ENCODE data around the gene ADGRG7.

Gene ADGRG7

DNA sequence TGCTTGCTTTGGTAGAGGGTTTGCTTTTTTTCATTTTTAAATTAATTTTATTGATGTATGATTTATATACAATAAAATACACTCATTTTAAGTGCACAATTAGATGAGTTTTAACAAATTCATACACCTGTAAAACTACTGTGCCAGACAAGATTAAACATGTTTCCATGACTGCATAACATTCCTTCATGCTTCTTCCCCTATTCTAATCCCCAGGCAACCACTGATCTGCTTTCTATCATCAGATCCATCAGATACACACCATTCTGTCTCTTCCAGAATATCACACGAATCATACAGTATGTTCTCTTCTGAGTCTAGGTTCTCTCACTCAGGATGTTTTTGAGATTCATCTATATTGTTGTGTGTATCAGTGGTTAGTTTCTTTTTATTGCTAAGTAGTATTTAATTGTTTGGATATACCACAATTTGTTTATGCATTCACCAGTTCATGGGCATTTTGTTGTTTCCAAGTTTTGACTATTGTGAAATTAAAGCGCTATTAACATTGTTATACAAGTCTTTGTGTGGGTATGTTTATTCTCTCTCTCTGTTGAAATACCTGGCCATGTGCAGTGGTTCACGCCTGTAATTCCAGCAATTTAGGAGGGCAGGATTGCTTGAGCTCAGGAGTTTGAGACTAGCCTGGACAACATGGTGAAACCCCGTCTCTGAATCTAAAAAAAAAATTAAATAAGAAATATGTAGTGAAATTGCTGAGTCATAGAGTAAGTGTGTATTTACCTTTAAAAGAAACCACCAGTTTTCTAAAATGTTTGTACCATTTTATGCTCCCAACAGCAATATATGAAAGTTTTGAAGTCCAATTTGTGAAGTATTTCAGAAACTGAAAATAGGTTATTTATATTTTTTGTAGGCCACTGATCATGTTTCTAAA, 92.9 kb downstream of the ADGRG7 start:
- no peak for DNase-seq (ENCODE audit: low read depth)
- no peak overlapping the region for H3K4me3 ChIP-seq (ENCODE audit: low read length)
- TF ChIP-seq, protein P1, sequence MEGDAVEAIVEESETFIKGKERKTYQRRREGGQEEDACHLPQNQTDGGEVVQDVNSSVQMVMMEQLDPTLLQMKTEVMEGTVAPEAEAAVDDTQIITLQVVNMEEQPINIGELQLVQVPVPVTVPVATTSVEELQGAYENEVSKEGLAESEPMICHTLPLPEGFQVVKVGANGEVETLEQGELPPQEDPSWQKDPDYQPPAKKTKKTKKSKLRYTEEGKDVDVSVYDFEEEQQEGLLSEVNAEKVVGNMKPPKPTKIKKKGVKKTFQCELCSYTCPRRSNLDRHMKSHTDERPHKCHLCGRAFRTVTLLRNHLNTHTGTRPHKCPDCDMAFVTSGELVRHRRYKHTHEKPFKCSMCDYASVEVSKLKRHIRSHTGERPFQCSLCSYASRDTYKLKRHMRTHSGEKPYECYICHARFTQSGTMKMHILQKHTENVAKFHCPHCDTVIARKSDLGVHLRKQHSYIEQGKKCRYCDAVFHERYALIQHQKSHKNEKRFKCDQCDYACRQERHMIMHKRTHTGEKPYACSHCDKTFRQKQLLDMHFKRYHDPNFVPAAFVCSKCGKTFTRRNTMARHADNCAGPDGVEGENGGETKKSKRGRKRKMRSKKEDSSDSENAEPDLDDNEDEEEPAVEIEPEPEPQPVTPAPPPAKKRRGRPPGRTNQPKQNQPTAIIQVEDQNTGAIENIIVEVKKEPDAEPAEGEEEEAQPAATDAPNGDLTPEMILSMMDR (conservative IDR thresholded peaks at IDR 0.05; ENCODE audit: low read length), result no peak

DNA sequence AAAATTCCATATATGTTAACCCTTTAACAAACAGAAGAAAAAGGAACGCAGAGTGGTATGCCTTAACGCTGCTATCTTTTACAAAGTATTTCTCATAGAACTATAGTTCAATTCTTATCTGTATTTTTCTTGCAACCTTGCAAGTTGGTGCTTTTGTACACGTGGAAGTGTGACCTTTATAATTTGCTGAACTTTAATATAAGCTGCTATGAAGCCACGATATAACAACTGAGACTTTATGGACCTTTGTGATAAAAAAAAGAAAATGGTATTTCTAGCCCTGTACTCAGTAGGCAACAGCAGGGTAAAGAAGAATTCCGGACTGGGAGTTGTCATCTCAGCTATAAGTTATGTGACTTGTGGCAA, 93.6 kb downstream of the ADGRG7 start:
- no peak for DNase-seq (ENCODE audit: low read depth)
- TF ChIP-seq, protein P1 (conservative IDR thresholded peaks at IDR 0.05; ENCODE audit: low read length), result no peak

DNA sequence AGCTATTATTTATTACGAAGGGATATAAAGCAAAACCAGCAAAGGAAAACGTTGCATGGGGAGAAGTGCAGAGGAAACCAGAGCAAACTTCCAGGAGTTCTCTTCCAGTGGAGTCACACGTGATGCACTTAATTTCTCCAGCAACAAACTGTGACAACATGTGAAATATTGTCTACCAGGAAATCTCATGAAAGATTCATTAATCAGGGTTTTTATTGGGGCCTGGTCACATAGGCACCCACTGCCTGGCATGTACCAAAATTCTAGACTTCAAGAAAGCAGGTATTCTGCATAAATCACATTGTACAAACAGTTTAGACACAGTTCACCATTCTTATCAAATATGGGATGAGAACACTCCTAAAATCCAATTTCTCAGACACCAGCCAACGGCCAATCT, 94.5 kb downstream of the ADGRG7 start:
- H3K4me3 ChIP-seq (ENCODE audit: low read length), result no peak overlapping the region

More for the DNA sequence above, 93.6 kb downstream of the ADGRG7 start:
- no peak overlapping the region for H3K4me3 ChIP-seq (ENCODE audit: low read length)

DNA sequence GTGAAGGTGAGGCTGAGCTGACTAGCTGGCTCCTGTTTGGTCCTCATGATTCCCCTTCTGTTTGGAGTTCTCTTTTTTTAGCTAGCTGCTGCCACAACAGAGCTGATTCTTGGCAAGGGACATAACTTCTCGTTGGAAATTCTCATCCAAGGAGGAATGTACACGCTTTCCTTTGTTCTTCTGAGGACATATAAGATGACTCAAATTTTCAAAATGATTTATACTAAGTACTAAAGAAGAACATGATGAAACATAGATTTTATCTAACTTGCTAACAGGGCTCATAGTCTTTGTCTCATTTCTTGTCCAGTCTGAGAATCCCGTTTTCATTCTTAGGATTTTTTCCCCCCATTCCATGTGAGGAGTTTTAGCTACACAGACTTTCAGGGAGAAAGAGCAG, 97.0 kb downstream of the ADGRG7 start:
- no peak overlapping the region for H3K4me3 ChIP-seq (ENCODE audit: low read length)
- TF ChIP-seq, protein P1 (conservative IDR thresholded peaks at IDR 0.05; ENCODE audit: low read length), result no peak
- DNase-seq (ENCODE audit: low read depth), result peak; percentile 59

More for the DNA sequence above, 94.5 kb downstream of the ADGRG7 start:
- TF ChIP-seq, protein P1 (conservative IDR thresholded peaks at IDR 0.05; ENCODE audit: low read length), result no peak
- DNase-seq (ENCODE audit: low read depth), result no peak

DNA sequence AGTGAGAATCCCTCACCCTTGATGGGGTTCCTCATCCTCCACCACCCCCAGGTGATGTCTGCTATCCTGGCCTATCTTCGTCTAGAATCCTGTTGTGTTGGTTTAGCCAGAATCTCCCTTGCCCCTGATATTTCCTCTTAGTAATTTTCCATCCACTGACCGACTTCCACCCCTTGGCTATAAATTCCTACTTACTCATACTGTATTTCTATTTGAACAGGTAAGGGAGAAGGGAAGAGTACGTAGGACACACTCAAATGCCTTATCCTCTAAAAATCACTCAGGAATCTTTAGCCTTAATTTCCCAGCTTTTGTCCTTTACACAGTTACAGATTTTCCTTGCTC, 99.2 kb downstream of the ADGRG7 start:
- peak overlapping the region; percentile 85 for H3K4me3 ChIP-seq (ENCODE audit: low read length)
- TF ChIP-seq, protein P1 (conservative IDR thresholded peaks at IDR 0.05; ENCODE audit: low read length), result no peak

DNA sequence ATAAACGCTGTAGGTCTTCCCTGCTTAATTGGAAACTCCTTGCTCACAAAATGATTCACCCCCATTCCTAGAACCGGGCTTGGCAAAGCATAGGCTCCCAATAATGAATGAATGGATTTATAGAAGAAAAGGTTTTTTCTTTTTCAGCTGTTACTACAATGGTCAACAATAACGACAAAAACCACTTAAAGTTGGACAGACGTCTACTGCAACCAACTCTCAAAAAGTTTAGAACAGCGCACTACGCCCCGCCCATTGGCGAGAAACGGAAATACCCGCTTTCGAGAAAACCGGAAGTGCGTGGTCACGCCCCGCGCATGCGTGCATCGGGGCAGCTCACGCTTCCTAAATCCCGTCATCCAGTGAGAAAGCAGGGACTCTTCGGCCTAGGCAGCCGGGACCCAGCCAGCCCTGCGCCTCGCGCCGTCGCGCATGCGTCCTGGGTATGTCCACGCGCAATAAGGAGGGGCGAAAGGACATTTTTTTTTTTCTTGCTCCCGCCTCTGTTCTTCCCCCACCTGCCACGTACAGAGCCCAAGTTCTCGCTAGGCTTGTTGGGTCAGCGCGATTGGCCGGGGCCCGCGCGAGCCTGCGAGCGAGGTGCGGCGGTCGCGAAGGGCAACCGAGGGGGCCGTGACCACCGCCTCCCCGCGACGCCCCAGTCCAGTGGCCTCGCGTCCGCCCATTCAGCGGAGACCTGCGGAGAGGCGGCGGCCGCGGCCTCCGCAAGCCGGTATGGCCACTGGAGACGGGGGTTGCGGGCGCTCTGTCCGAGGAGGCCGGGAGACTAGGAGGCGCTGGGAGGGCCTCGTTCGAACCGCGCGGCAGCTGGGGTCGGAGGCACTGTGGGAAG, 99.8 kb downstream of the ADGRG7 start, which contains the start of gene TFG:
TSS of gene TFG (plus strand) at position 506 of the 853 bp plus-strand sequence. CDS start 4,192 bp downstream, outside the sequence.
- TF ChIP-seq, protein P1 (conservative IDR thresholded peaks at IDR 0.05; ENCODE audit: low read length), result no peak

More for the DNA sequence above, 99.2 kb downstream of the ADGRG7 start:
- no peak for DNase-seq (ENCODE audit: low read depth)

More for the DNA sequence above, 99.8 kb downstream of the ADGRG7 start, which contains the start of gene TFG:
- DNase-seq (ENCODE audit: low read depth), result peak; percentile 99
- peak within 1 kb of the TSS; percentile 85 for H3K4me3 ChIP-seq (ENCODE audit: low read length)
